Parathyroid adenoma (tissue), 2 donors: ENCODE measurements around the gene CDHR2.
A peak's percentile ranks its signal among the peaks of the same experiment; 100 is the strongest.

Source experiments
- H2AFZ ChIP-seq: fragments of 300-600 bp; sonication (generic); one replicate; pipeline ENCODE4 v1.7.0; 2017; ENCODE audit warnings: antibody characterized with exemption, mild to moderate bottlenecking
- H3K27ac ChIP-seq: fragments of 300-600 bp; sonication (generic); one replicate; pipeline ENCODE4 v1.7.0; 2017
- H3K27me3 ChIP-seq: fragments of 300-600 bp; sonication (generic); one replicate; pipeline ENCODE4 v1.7.0; 2017; ENCODE audit warnings: low read length; ENCODE audit not compliant: control insufficient read depth, insufficient read depth
- H3K36me3 ChIP-seq: fragments of 300-600 bp; sonication (generic); one replicate; pipeline ENCODE4 v1.7.0; 2017; ENCODE audit warnings: low read length; ENCODE audit not compliant: control insufficient read depth, insufficient read depth
- H3K4me1 ChIP-seq: fragments of 300-600 bp; sonication (generic); one replicate; pipeline ENCODE4 v1.7.0; 2017; ENCODE audit warnings: control low read depth
- H3K4me2 ChIP-seq: fragments of 300-600 bp; sonication (generic); one replicate; pipeline ENCODE4 v1.7.0; 2017; ENCODE audit warnings: low read length
- H3K4me3 ChIP-seq: fragments of 300-600 bp; sonication (generic); one replicate; pipeline ENCODE4 v1.7.0; 2017; ENCODE audit warnings: low read depth, low read length
- H3K79me2 ChIP-seq: fragments of 300-600 bp; sonication (generic); one replicate; pipeline ENCODE4 v1.7.0; 2017; ENCODE audit warnings: control low read depth
- H3K9ac ChIP-seq: fragments of 300-600 bp; sonication (generic); one replicate; pipeline ENCODE4 v1.7.0; 2017; ENCODE audit warnings: mild to moderate bottlenecking
- H3K9me3 ChIP-seq: fragments of 300-600 bp; sonication (generic); one replicate; pipeline ENCODE4 v1.7.0; 2017; ENCODE audit warnings: low read length; ENCODE audit not compliant: control insufficient read depth
- CTCF ChIP-seq: fragments of 300-600 bp; sonication (generic); IDR thresholded peaks from one replicate; pipeline ENCODE4 v1.7.0; 2017; ENCODE audit warnings: antibody characterized with exemption, mild to moderate bottlenecking
- donor health status: primary hyperparathyroidism.

The CDHR2 gene

GRCh38 chr5:176640616-176641015 is 91.5 kb downstream of the CDHR2 start:
- Histone ChIP-seq H3K4me2 (no peak overlapping the region), H3K4me1 (peaks cover 4% of the 10 kb centered on the region), H3K27ac (no peak overlapping the region), H3K9me3 (no peaks in the 10 kb centered on the region), H3K79me2 (no peaks in the 10 kb centered on the region), H3K36me3 (no peaks in the 10 kb centered on the region), H3K27me3 (no peaks in the 10 kb centered on the region), H3K9ac (no peak overlapping the region), H2AFZ (no peak overlapping the region), H3K4me3 (no peak overlapping the region)
- TF ChIP-seq CTCF = no peak

GRCh38 chr5:176642675-176643490 is 93.7 kb downstream of the CDHR2 start:
- Histone ChIP-seq H2AFZ (peak overlapping the region; percentile 74), H3K9ac (no peak overlapping the region), H3K4me2 (no peak overlapping the region), H3K9me3 (no peaks in the 10 kb centered on the region), H3K27ac (no peak overlapping the region), H3K36me3 (no peaks in the 10 kb centered on the region), H3K4me3 (no peak overlapping the region), H3K27me3 (no peaks in the 10 kb centered on the region), H3K79me2 (peaks cover 3% of the 10 kb centered on the region), H3K4me1 (peaks cover 7% of the 10 kb centered on the region)
- TF ChIP-seq CTCF = no peak

- TF ChIP-seq CTCF = no peak
- H3K79me2 ChIP-seq = peaks cover 3% of the 10 kb centered on the region
- no peak overlapping the region for H3K27ac ChIP-seq
- H3K36me3 ChIP-seq = no peaks in the 10 kb centered on the region
- no peak overlapping the region for H3K9ac ChIP-seq
- H2AFZ ChIP-seq = peak overlapping the region; percentile 74
- H3K4me1 ChIP-seq = peaks cover 13% of the 10 kb centered on the region
- no peaks in the 10 kb centered on the region for H3K27me3 ChIP-seq
- H3K4me2 ChIP-seq = no peak overlapping the region
- no peak overlapping the region for H3K4me3 ChIP-seq
- H3K9me3 ChIP-seq = no peaks in the 10 kb centered on the region
Observed at GRCh38 chr5:176643491-176644219, 94.5 kb downstream of the CDHR2 start.

GRCh38 chr5:176644294-176644693 is 95.2 kb downstream of the CDHR2 start:
- no peaks in the 10 kb centered on the region for H3K36me3 ChIP-seq
- no peak overlapping the region for H3K4me2 ChIP-seq
- peaks cover 5% of the 10 kb centered on the region for H3K79me2 ChIP-seq
- peaks cover 13% of the 10 kb centered on the region for H3K4me1 ChIP-seq
- H3K27me3 ChIP-seq = no peaks in the 10 kb centered on the region
- H3K4me3 ChIP-seq = no peak overlapping the region
- H2AFZ ChIP-seq = no peak overlapping the region
- no peak for TF ChIP-seq CTCF
- H3K9me3 ChIP-seq = no peaks in the 10 kb centered on the region
- no peak overlapping the region for H3K27ac ChIP-seq
- H3K9ac ChIP-seq = no peak overlapping the region
